Stimulated activated CD8-positive, alpha-beta memory T cell treated with anti-CD3 and anti-CD28 coated beads, Interleukin-4, amount 100 ng/mL, for 24 hours (primary cell): ENCODE data around the gene DHRS7B.
"Not testable (repeated sequence)": the region's sequence is repeated elsewhere in the genome, so short reads cannot be mapped to it uniquely, and the experiment has no call there.

Experiments used
- DNase-seq: peaks from one replicate; pipeline ENCODE4 v3.0.0-alpha.2; 2020; ENCODE audit warnings: low read depth

DHRS7B gene

GRCh38 chr17:21126645-21127508, at the start of gene DHRS7B:
Gene DHRS7B (plus strand): TSS chr17:21126964. CDS start chr17:21126972, 8 bp downstream.
- DNase-seq, result peak; percentile 96

GRCh38 chr17:21077281-21077680, 49.5 kb upstream of the DHRS7B start:
- DNase-seq, result no peak

- DNase-seq, result no peak
Observed at GRCh38 chr17:21078016-21078780, 48.6 kb upstream of the DHRS7B start.

GRCh38 chr17:21079196-21079595, 47.6 kb upstream of the DHRS7B start:
- no peak for DNase-seq

GRCh38 chr17:21082001-21082436, 44.7 kb upstream of the DHRS7B start:
- no peak for DNase-seq

GRCh38 chr17:21085280-21085679, 41.5 kb upstream of the DHRS7B start:
- DNase-seq, result not testable (repeated sequence)

GRCh38 chr17:21085707-21086106, 41.1 kb upstream of the DHRS7B start:
- no peak for DNase-seq

GRCh38 chr17:21089145-21089544, 37.6 kb upstream of the DHRS7B start:
- DNase-seq, result no peak

- DNase-seq, result no peak
Observed at GRCh38 chr17:21089933-21090901, 36.5 kb upstream of the DHRS7B start.

- no peak for DNase-seq
Observed at GRCh38 chr17:21090902-21091618, 35.7 kb upstream of the DHRS7B start.

- no peak for DNase-seq
Observed at GRCh38 chr17:21094298-21094704, 32.5 kb upstream of the DHRS7B start.

- DNase-seq, result no peak
Observed at GRCh38 chr17:21095735-21096134, 31.0 kb upstream of the DHRS7B start.

- no peak for DNase-seq
Observed at GRCh38 chr17:21096874-21097273, 29.9 kb upstream of the DHRS7B start.

GRCh38 chr17:21098934-21099689, 27.7 kb upstream of the DHRS7B start:
- DNase-seq, result peak; percentile 51

GRCh38 chr17:21100636-21101035, 26.1 kb upstream of the DHRS7B start:
- no peak for DNase-seq

GRCh38 chr17:21104608-21105007, 22.2 kb upstream of the DHRS7B start:
- no peak for DNase-seq

GRCh38 chr17:21105064-21105894, 21.5 kb upstream of the DHRS7B start:
- no peak for DNase-seq

- DNase-seq, result no peak
Observed at GRCh38 chr17:21106316-21106715, 20.4 kb upstream of the DHRS7B start.

- not testable (repeated sequence) for DNase-seq
Observed at GRCh38 chr17:21107067-21107650, 19.6 kb upstream of the DHRS7B start.
